ENCODE results near the gene KIR2DL1.
"Not testable (repeated sequence)": the region's sequence is repeated elsewhere in the genome, so short reads cannot be mapped to it uniquely, and the experiment has no call there.

KIR2DL1 gene

DNA sequence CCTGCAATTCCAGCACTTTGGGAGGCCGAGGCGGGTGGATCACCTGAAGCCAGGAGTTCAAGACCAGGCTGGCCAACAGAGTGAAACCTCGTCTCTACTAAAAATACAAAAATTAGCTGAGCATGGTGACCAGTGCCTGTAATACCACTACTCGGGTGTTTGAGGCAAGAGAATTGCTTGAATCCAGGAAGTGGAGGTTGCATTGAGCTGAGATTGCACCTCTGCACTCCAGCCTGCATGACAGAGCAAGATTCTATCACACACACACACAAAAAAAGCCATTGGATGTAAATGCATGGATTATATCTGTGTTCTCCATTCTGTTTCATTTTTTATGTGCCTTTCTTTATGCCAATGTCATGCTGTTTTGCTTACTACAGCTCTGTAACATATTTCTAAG lies 54.8 kb downstream of the KIR2DL1 start:
- DNase-seq, result not testable (repeated sequence)

DNA sequence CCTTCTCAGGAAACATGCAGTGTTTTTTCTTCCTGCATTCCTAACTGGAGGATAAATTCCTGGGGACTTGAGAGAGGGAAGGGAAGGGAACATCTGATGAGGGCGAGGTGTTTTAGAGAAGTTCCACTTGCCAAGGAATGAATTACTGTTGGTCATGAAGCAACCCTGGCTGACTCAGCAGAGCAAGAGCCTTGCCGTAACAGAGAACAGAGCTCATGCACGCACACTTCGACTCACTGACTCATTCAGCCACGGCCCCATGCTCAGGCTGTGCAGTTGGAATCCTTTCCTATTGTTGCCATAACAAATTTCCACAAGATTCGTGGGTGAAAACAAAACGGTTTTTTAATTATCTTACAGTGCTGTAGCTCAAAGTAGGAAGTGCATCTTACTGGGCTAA lies 55.7 kb downstream of the KIR2DL1 start:
- DNase-seq, result not testable (repeated sequence)

DNA sequence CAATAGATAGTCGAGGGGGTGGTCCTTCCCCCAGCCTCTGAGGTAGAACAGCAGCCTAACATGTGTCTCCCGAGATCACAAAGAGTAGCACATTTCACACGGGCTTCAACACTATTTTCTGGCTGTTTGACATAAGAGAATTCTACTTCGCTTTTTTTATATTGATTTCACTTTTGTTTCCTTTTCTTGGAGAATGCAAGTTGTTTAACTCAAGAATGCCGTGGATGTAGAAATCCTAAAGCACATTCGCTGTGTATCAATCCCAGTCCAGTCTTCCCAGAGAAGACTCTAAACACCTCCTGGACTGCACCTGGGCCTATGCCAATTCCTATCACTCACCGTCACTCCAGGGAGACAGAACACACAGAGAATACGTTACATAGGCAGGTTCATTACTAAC lies 58.5 kb downstream of the KIR2DL1 start:
- DNase-seq, result not testable (repeated sequence)

DNA sequence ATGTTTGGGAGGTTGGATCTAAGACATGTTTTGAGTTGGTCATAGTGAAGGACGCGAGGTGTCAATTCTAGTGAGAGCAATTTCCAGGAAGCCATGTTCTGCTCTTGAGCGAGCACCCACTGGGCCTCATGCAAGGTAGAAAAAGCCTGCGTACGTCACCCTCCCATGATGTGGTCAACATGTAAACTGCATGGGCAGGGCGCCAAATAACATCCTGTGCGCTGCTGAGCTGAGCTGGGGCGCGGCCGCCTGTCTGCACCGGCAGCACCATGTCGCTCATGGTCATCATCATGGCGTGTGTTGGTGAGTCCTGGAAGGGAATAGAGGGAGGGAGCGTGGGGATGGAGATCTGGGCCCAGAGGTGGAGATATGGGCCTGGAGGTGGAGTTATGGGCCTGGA lies 62.9 kb downstream of the KIR2DL1 start, which contains the start of gene KIR2DS4:
KIR2DS4 (plus strand) TSS at position 181 of the 400 bp plus-strand sequence.
- DNase-seq, result not testable (repeated sequence)

Measured in activated CD4-positive, alpha-beta T cell treated with anti-CD3 and anti-CD28 coated beads, Interleukin-2, amount 50 U/mL, for 1 hour (primary cell).